ENCODE data around the gene CENATAC. TPM values are rescaled to one million over a fixed set of nuclear protein-coding genes. Genes with fewer than 3 reads are reported as not detected.
"Not testable (repeated sequence)": the region's sequence is repeated elsewhere in the genome, so short reads cannot be mapped to it uniquely, and the experiment has no call there.

CENATAC gene
- total RNA-seq, 1 experiment from 2014 or later, result 185 TPM

GRCh38 chr11:119038884-119039283, 40.9 kb downstream of the CENATAC start:
- peaks cover 5% of the 10 kb centered on the region for H3K36me3 Mint-ChIP-seq (ENCODE audit: insufficient read depth, unreplicated experiment)
- no peak overlapping the region for H3K27ac Mint-ChIP-seq (ENCODE audit: unreplicated experiment)
- ChIA-PET CTCF (no interaction called here), POLR2A (no interaction called here)
- H3K4me3 Mint-ChIP-seq (ENCODE audit: unreplicated experiment), result no peak overlapping the region
- H3K4me1 ChIP-seq, result no peaks in the 10 kb centered on the region; the same call in 1 of the 2 replicates
- intact Hi-C loops (cut with micrococcal nuclease; ENCODE audit: unreplicated experiment), result no loop called here
- H3K27me3 Mint-ChIP-seq (ENCODE audit: insufficient read depth, unreplicated experiment), result no peaks in the 10 kb centered on the region
- H3K4me3 ChIP-seq (ENCODE audit: low read depth, low read length), result no peak overlapping the region
- H3K36me3 ChIP-seq (ENCODE audit: control insufficient read depth, insufficient read depth, low read length), result no peaks in the 10 kb centered on the region
- no peaks in the 10 kb centered on the region for H3K9me3 ChIP-seq
- no TSS peak for BruUV-seq (replicated peaks)
- TF ChIP-seq CTCF (IDR thresholded peaks at IDR 0.05; ENCODE audit: insufficient read depth in 1 of 2, low read depth in 1 of 2, low read length in 1 of 2, severe bottlenecking in 1 of 2, unreplicated experiment in 1 of 2), result no peak
- H3K27me3 ChIP-seq (replicated peaks; ENCODE audit: control insufficient read depth, insufficient read depth, low read length), result no peaks in the 10 kb centered on the region
- H3K9me3 Mint-ChIP-seq (ENCODE audit: unreplicated experiment), result no peaks in the 10 kb centered on the region
- no peaks in the 10 kb centered on the region for H3K4me1 Mint-ChIP-seq (ENCODE audit: low read depth, unreplicated experiment)
- DNase-seq, result no peak

GRCh38 chr11:119039471-119039870, 41.5 kb downstream of the CENATAC start:
- DNase-seq; H3K9me3 ChIP-seq; H3K4me1 ChIP-seq; H3K4me3 Mint-ChIP-seq (ENCODE audit: unreplicated experiment); H3K27me3 Mint-ChIP-seq (ENCODE audit: insufficient read depth, unreplicated experiment); intact Hi-C loops (cut with micrococcal nuclease; ENCODE audit: unreplicated experiment); H3K9me3 Mint-ChIP-seq (ENCODE audit: unreplicated experiment); H3K4me3 ChIP-seq (ENCODE audit: low read depth, low read length); BruUV-seq (replicated peaks); CTCF ChIA-PET; POLR2A ChIA-PET; H3K36me3 ChIP-seq (ENCODE audit: control insufficient read depth, insufficient read depth, low read length); H3K27me3 ChIP-seq (replicated peaks; ENCODE audit: control insufficient read depth, insufficient read depth, low read length); H3K27ac Mint-ChIP-seq (ENCODE audit: unreplicated experiment); H3K4me1 Mint-ChIP-seq (ENCODE audit: low read depth, unreplicated experiment): not testable (repeated sequence)
- peaks cover 11% of the 10 kb centered on the region for H3K36me3 Mint-ChIP-seq (ENCODE audit: insufficient read depth, unreplicated experiment)

- Histone ChIP-seq H3K36me3 (ENCODE audit: control insufficient read depth, insufficient read depth, low read length) (peaks cover 9% of the 10 kb centered on the region), H3K9me3 (no peaks in the 10 kb centered on the region), H3K4me1 (peaks cover 6% of the 10 kb centered on the region; the same call in 1 of the 2 replicates), H3K4me3 (ENCODE audit: low read depth, low read length) (no peak overlapping the region), H3K27me3 (replicated peaks; ENCODE audit: control insufficient read depth, insufficient read depth, low read length) (no peaks in the 10 kb centered on the region)
- peaks cover 10% of the 10 kb centered on the region for H3K4me1 Mint-ChIP-seq (ENCODE audit: low read depth, unreplicated experiment)
- TF ChIP-seq CTCF (IDR thresholded peaks at IDR 0.05; ENCODE audit: insufficient read depth in 1 of 2, low read depth in 1 of 2, low read length in 1 of 2, severe bottlenecking in 1 of 2, unreplicated experiment in 1 of 2), result no peak
- no peaks in the 10 kb centered on the region for H3K9me3 Mint-ChIP-seq (ENCODE audit: unreplicated experiment)
- H3K27ac Mint-ChIP-seq (ENCODE audit: unreplicated experiment), result no peak overlapping the region
- H3K27me3 Mint-ChIP-seq (ENCODE audit: insufficient read depth, unreplicated experiment), result no peaks in the 10 kb centered on the region
- ChIA-PET POLR2A (interaction anchor here (0.6 kb wide), 1 partner anchor 9 kb away, joined by 4 read pairs; no protein-coding TSS in a partner anchor), CTCF (interaction anchor here (1.5 kb wide), 1 partner anchor 11 kb away, joined by 6 read pairs; no protein-coding TSS in a partner anchor)
- intact Hi-C loops (cut with micrococcal nuclease; ENCODE audit: unreplicated experiment), result no loop called here
- peaks cover 35% of the 10 kb centered on the region for H3K36me3 Mint-ChIP-seq (ENCODE audit: insufficient read depth, unreplicated experiment)
- no peak for DNase-seq
- no TSS peak for BruUV-seq (replicated peaks)
- no peak overlapping the region for H3K4me3 Mint-ChIP-seq (ENCODE audit: unreplicated experiment)
These were observed 44.0 kb downstream of the CENATAC start for GRCh38 chr11:119041821-119042514.

Measured in Caco-2 (cell line).